A673 (cell line): ENCODE data around the gene ICAM4. TPM values are rescaled to one million over a fixed set of nuclear protein-coding genes. Genes with fewer than 3 reads are reported as not detected.
"Not testable (repeated sequence)": the region's sequence is repeated elsewhere in the genome, so short reads cannot be mapped to it uniquely, and the experiment has no call there.

Experiments used
- Bru-seq: library from RNA; stranded (reverse); fragments of 400-500 nt; gene quantifications from one replicate; lab custom pipeline; 2021; lab: Mats Ljungman, UMichigan
- BruChase-seq, 2 experiments: library from RNA; stranded (reverse); fragments of 400-500 nt; gene quantifications; one replicate each; lab custom pipeline; 2021; lab: Mats Ljungman, UMichigan
- BruUV-seq: library from RNA; stranded (reverse); fragments of 400-500 nt; replicated peaks from 2 replicates; lab custom pipeline; 2021; lab: Mats Ljungman, UMichigan
- CTCF ChIA-PET: fragments of 300-600 bp; sonication (Branson Sonifier 250); formaldehyde crosslinking; loops from one replicate; lab custom pipeline; 2022; ENCODE audit warnings: antibody characterized with exemption; lab: Charles Lee
- POLR2A ChIA-PET: fragments of 300-600 bp; sonication (Branson Sonifier 250); formaldehyde crosslinking; loops from one replicate; lab custom pipeline; 2022; ENCODE audit warnings: antibody characterized with exemption; ENCODE audit not compliant: low non-redundant PET; lab: Charles Lee
- DNase-seq: peaks from one replicate; pipeline ENCODE4 v3.0.0-alpha.2; 2015; ENCODE audit warnings: low spot score
- H3K27ac ChIP-seq: fragments of 200-600 bp; sonication (generic); 2 replicates; pipeline ENCODE4 v1.5.1; 2016; ENCODE audit warnings: mixed run types, low read depth, mild to moderate bottlenecking, mixed read lengths, antibody characterized with exemption, low read length; ENCODE audit not compliant: poor library complexity, severe bottlenecking
- H3K27me3 ChIP-seq: fragments of 200-600 bp; sonication (generic); replicated peaks from 2 replicates; pipeline ENCODE4 v1.6.1; 2017; ENCODE audit warnings: mixed run types, low read depth, mild to moderate bottlenecking, mixed read lengths, antibody characterized with exemption, low read length; ENCODE audit not compliant: insufficient read depth, poor library complexity
- H3K36me3 ChIP-seq: fragments of 200-600 bp; sonication (generic); 2 replicates; pipeline ENCODE4 v1.6.1; 2016; ENCODE audit warnings: mixed run types, mild to moderate bottlenecking, mixed read lengths, antibody characterized with exemption, low read length; ENCODE audit not compliant: insufficient read depth, poor library complexity, severe bottlenecking
- H3K4me1 ChIP-seq: fragments of 200-600 bp; sonication (generic); 2 replicates; pipeline ENCODE4 v1.6.1; 2017; ENCODE audit warnings: mixed run types, mild to moderate bottlenecking, mixed read lengths, antibody characterized with exemption, low read length; ENCODE audit not compliant: insufficient read depth, poor library complexity, severe bottlenecking
- H3K4me3 ChIP-seq: fragments of 200-600 bp; sonication (generic); 2 replicates; pipeline ENCODE4 v1.5.1; 2016; ENCODE audit warnings: low read depth, mixed run types, mild to moderate bottlenecking, mixed read lengths, low read length; ENCODE audit not compliant: poor library complexity, severe bottlenecking
- H3K9me3 ChIP-seq: fragments of 200-600 bp; sonication (generic); 2 replicates; pipeline ENCODE4 v1.6.1; 2016; ENCODE audit warnings: mixed run types, low read depth, mild to moderate bottlenecking, mixed read lengths, antibody characterized with exemption, low read length; ENCODE audit not compliant: poor library complexity, severe bottlenecking
- CTCF ChIP-seq: fragments of 300-800, 200-600 bp; sonication (generic); conservative IDR thresholded peaks from 2 replicates; pipeline ENCODE4 v1.5.1; 2017; ENCODE audit warnings: low read depth, mild to moderate bottlenecking, antibody characterized with exemption, low read length, moderate library complexity, mixed read lengths
- EZH2 ChIP-seq: fragments of 200-600 bp; sonication (generic); IDR thresholded peaks from 2 replicates; pipeline ENCODE4 v1.6.1; 2017; ENCODE audit warnings: borderline replicate concordance, low read depth, mild to moderate bottlenecking, mixed read lengths, antibody characterized with exemption, low read length; ENCODE audit not compliant: poor library complexity, severe bottlenecking
- intact Hi-C: fragments of 100-400 bp; cut with micrococcal nuclease; formaldehyde crosslinking; loops from one replicate; pipeline ENCODE4 v1.10.0; 2022; ENCODE audit not compliant: unreplicated experiment
- long read RNA-seq: library from polyadenylated mRNA; stranded (forward); transcript quantifications from one replicate; pipeline ENCODE4 v2.0.0, GENCODE V29; 2022
- total RNA-seq: library from RNA; stranded (reverse); gene quantifications from 2 replicates; pipeline ENCODE4 v1.2.3, GENCODE V29; 2021

ICAM4 gene
- total RNA-seq = 0.58 and 1.5 TPM in 2 replicates
- Bru-seq, nascent RNA = not detected
- percentile 21 among the genes with signal in this experiment for BruChase-seq, experiment 1, labeled RNA remaining after a 2-hour chase
- BruChase-seq, experiment 2, labeled RNA remaining after a 6-hour chase = percentile 20 among the genes with signal in this experiment
- long read RNA-seq, partial matches to known transcripts = 0 of 2 reads
- long read RNA-seq, other reads (novel, unspliced or antisense) = 0 of 2 reads

GRCh38 chr19:10286803-10287737 lies at the start of gene ICAM4:
Gene ICAM4, plus strand, starts transcription at chr19:10286955. Its CDS starts 58 bp downstream, at chr19:10287013.
- intact Hi-C loops = no loop called here
- Histone ChIP-seq H3K36me3 (no peaks in the 10 kb centered on the region), H3K4me1 (peaks cover 49% of the 10 kb centered on the region), H3K27me3 (no peaks in the 10 kb centered on the region), H3K4me3 (peak within 1 kb of the TSS; percentile 30), H3K27ac (peak within 1 kb of the TSS; percentile 26), H3K9me3 (no peaks in the 10 kb centered on the region)
- POLR2A ChIA-PET = interaction anchor here (0.6 kb wide), 1 partner anchor 93 kb away, joined by 3 read pairs; the partner anchor contains the start of gene TYK2
- no TSS peak for BruUV-seq
- CTCF ChIA-PET = no interaction called here
- TF ChIP-seq EZH2 (no peak), CTCF (no peak)
- peak; percentile 62 for DNase-seq

- Histone ChIP-seq H3K4me3 (no peak overlapping the region), H3K36me3 (no peaks in the 10 kb centered on the region), H3K4me1 (no peaks in the 10 kb centered on the region), H3K9me3 (no peaks in the 10 kb centered on the region), H3K27ac (no peak overlapping the region), H3K27me3 (no peaks in the 10 kb centered on the region)
- intact Hi-C loops = no loop called here
- POLR2A ChIA-PET = no interaction called here
- CTCF ChIA-PET = no interaction called here
- no peak for DNase-seq
- no peak for TF ChIP-seq CTCF
- no peak for TF ChIP-seq EZH2
- no TSS peak for BruUV-seq
These were observed 49.1 kb upstream of the ICAM4 start for GRCh38 chr19:10237702-10238101.

- TF ChIP-seq CTCF (no peak), EZH2 (no peak)
- CTCF ChIA-PET = no interaction called here
- intact Hi-C loops = no loop called here
- H3K4me1 ChIP-seq = no peaks in the 10 kb centered on the region
- H3K4me3 ChIP-seq = no peak overlapping the region
- no TSS peak for BruUV-seq
- no peaks in the 10 kb centered on the region for H3K9me3 ChIP-seq
- no peak for DNase-seq
- H3K27me3 ChIP-seq = no peaks in the 10 kb centered on the region
- POLR2A ChIA-PET = no interaction called here
- H3K36me3 ChIP-seq = no peaks in the 10 kb centered on the region
- no peak overlapping the region for H3K27ac ChIP-seq
These were observed 48.5 kb upstream of the ICAM4 start for GRCh38 chr19:10238172-10238783.

- CTCF ChIA-PET, H3K27ac ChIP-seq, DNase-seq, H3K9me3 ChIP-seq, H3K36me3 ChIP-seq, H3K4me3 ChIP-seq, intact Hi-C loops, H3K4me1 ChIP-seq, H3K27me3 ChIP-seq, POLR2A ChIA-PET, BruUV-seq: not testable (repeated sequence)
These were observed 44.8 kb upstream of the ICAM4 start for GRCh38 chr19:10241826-10242449.
